GM18519 (cell line): ENCODE results near the gene AAK1.
"Not testable (repeated sequence)": the region's sequence is repeated elsewhere in the genome, so short reads cannot be mapped to it uniquely, and the experiment has no call there.

Experiments
- ATAC-seq: cut with Tn5 transposase; IDR thresholded peaks from one replicate; pipeline ENCODE4 v1.9.1; 2021; ENCODE audit warnings: mild to moderate bottlenecking, moderate library complexity; ENCODE audit not compliant: unreplicated experiment, low FRiP score

The AAK1 gene

GRCh38 chr2:69660637-69661036 is 17.1 kb upstream of the AAK1 start:
- ATAC-seq, result no peak

GRCh38 chr2:69659941-69660483 is 16.5 kb upstream of the AAK1 start:
- no peak for ATAC-seq

GRCh38 chr2:69659349-69659748 is 15.8 kb upstream of the AAK1 start:
- no peak for ATAC-seq

- no peak for ATAC-seq
Observed at GRCh38 chr2:69652206-69652605, 8.7 kb upstream of the AAK1 start.

GRCh38 chr2:69647196-69647595 is 3.7 kb upstream of the AAK1 start:
- not testable (repeated sequence) for ATAC-seq

GRCh38 chr2:69646714-69647113 is 3.2 kb upstream of the AAK1 start:
- ATAC-seq, result no peak

- ATAC-seq, result no peak
Observed at GRCh38 chr2:69645921-69646320, 2.4 kb upstream of the AAK1 start.

- no peak for ATAC-seq
Observed at GRCh38 chr2:69645031-69645431, 1.5 kb upstream of the AAK1 start.

GRCh38 chr2:69644506-69644979 is 1.0 kb upstream of the AAK1 start:
- no peak for ATAC-seq

GRCh38 chr2:69642709-69643601 is 584 bp downstream of the AAK1 start:
- no peak for ATAC-seq

- ATAC-seq, result no peak
Observed at GRCh38 chr2:69641887-69642708, 1.4 kb downstream of the AAK1 start.

- ATAC-seq, result no peak
Observed at GRCh38 chr2:69641471-69641870, 2.1 kb downstream of the AAK1 start.

GRCh38 chr2:69639266-69639665 is 4.3 kb downstream of the AAK1 start:
- ATAC-seq, result no peak

- no peak for ATAC-seq
Observed at GRCh38 chr2:69638630-69639029, 4.9 kb downstream of the AAK1 start.

GRCh38 chr2:69637923-69638322 is 5.6 kb downstream of the AAK1 start:
- no peak for ATAC-seq

- no peak for ATAC-seq
Observed at GRCh38 chr2:69636395-69636794, 7.1 kb downstream of the AAK1 start.

GRCh38 chr2:69635432-69635831 is 8.1 kb downstream of the AAK1 start:
- no peak for ATAC-seq

- no peak for ATAC-seq
Observed at GRCh38 chr2:69634196-69634821, 9.2 kb downstream of the AAK1 start.

GRCh38 chr2:69631402-69631801 is 12.1 kb downstream of the AAK1 start:
- ATAC-seq, result no peak

GRCh38 chr2:69629921-69630608 is 13.5 kb downstream of the AAK1 start:
- no peak for ATAC-seq
